ENCODE data around the gene MXD3.

DNA sequence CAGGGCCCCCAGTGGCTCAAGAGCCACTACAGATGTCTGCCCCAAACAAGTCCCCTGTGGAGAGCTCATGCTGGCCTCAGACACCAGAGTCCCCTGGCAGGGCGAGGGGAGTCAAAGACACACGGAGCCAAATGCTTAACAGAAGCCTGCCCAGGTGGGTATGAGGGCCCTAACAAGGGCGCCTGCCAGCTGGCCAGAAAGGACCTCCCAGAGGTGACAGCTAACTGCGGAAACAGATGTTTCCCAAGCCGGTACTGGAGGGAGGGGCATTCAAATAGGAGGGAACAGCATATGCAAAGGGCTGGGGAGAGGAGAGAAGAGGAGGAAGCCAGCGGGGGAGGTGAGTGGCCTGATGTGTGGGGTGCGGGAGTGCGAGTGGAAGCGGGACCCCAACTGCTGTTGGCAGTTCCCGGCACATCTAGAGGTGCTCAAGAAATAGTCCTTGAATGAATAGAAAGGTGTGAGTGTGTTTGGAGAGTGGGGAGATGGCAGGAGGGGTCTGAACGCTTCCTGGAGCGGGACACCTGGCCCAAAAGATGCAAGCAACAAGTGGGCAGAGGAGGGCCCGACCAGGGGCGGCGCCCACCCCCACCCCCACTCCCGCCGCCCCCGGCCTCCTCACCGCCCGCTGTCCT lies 824 bp downstream of the MXD3 start:
- TF ChIP-seq, protein P1, sequence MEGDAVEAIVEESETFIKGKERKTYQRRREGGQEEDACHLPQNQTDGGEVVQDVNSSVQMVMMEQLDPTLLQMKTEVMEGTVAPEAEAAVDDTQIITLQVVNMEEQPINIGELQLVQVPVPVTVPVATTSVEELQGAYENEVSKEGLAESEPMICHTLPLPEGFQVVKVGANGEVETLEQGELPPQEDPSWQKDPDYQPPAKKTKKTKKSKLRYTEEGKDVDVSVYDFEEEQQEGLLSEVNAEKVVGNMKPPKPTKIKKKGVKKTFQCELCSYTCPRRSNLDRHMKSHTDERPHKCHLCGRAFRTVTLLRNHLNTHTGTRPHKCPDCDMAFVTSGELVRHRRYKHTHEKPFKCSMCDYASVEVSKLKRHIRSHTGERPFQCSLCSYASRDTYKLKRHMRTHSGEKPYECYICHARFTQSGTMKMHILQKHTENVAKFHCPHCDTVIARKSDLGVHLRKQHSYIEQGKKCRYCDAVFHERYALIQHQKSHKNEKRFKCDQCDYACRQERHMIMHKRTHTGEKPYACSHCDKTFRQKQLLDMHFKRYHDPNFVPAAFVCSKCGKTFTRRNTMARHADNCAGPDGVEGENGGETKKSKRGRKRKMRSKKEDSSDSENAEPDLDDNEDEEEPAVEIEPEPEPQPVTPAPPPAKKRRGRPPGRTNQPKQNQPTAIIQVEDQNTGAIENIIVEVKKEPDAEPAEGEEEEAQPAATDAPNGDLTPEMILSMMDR (IDR thresholded peaks at IDR 0.05): no peak
- TF ChIP-seq ZFX (IDR thresholded peaks at IDR 0.05; ENCODE audit: borderline replicate concordance): no peak

All from 22Rv1 (cell line).